Measurements from ENCODE around the gene APBB2. TPM values are rescaled to one million over a fixed set of nuclear protein-coding genes. Genes with fewer than 3 reads are reported as not detected.

Gene APBB2
- total and polyA plus RNA-seq, 2 of the 8 experiments (the other 6 are each of a cell fraction or from before 2014, with no cell fraction given), result 58.7 to 59.4 TPM

GRCh38 chr4:41122309-41122708, 92.0 kb downstream of the APBB2 start (continued):
- TF ChIP-seq CTCF (IDR thresholded peaks at IDR 0.05; ENCODE audit: control extremely low read depth in 1 of 3, insufficient read depth in 1 of 3, low read depth in 1 of 3, low read length in 3 of 3), result no peak
- TF ChIP-seq POU5F1 (IDR thresholded peaks at IDR 0.05; ENCODE audit: low read depth, low read length), result no peak
- TF ChIP-seq ZNF274 (IDR thresholded peaks at IDR 0.05; ENCODE audit: borderline replicate concordance, extremely low read depth, low read length), result no peak
- TF ChIP-seq, protein P1, sequence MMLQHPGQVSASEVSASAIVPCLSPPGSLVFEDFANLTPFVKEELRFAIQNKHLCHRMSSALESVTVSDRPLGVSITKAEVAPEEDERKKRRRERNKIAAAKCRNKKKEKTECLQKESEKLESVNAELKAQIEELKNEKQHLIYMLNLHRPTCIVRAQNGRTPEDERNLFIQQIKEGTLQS (IDR thresholded peaks at IDR 0.05; ENCODE audit: insufficient read depth, low read depth, low read length), result no peak
- TF ChIP-seq GTF2F1 (IDR thresholded peaks at IDR 0.05; ENCODE audit: borderline replicate concordance, low read depth, low read length), result no peak

Data from H1 (cell line).